GM23338 (cell line): ENCODE measurements around the gene MICALL1.
"Not testable (repeated sequence)": the region's sequence is repeated elsewhere in the genome, so short reads cannot be mapped to it uniquely, and the experiment has no call there.

ENCODE experiments used
- CREB1 ChIP-seq: fragments of 250-450 bp; sonication (Bioruptor Pico); IDR thresholded peaks from 2 replicates; pipeline ENCODE4 v1.5.0; 2020; ENCODE audit warnings: low read depth, mild to moderate bottlenecking, moderate library complexity
- CTCF ChIP-seq, 2 experiments: fragments of 200-600 bp in 1 of 2; sonication (generic) in 1 of 2; conservative IDR thresholded peaks; 2 replicates each; pipeline versions ENCODE4 v1.5.1 to v1.6.1; 2016 to 2017; ENCODE audit warnings: antibody characterized with exemption in 2 of 2, low read depth in 2 of 2, mild to moderate bottlenecking in 2 of 2, moderate library complexity in 1 of 2
- EZH2 ChIP-seq: fragments of 200-600 bp; sonication (generic); IDR thresholded peaks from one replicate; pipeline ENCODE4 v1.8.0; 2017; ENCODE audit warnings: antibody characterized with exemption, mild to moderate bottlenecking, low read depth; ENCODE audit not compliant: unreplicated experiment
- EZH2phosphoT487 ChIP-seq: fragments of 200-600 bp; sonication (generic); IDR thresholded peaks from one replicate; pipeline ENCODE4 v1.8.1; 2018; ENCODE audit warnings: antibody characterized with exemption; ENCODE audit not compliant: unreplicated experiment
- JUNB ChIP-seq: IDR thresholded peaks from one replicate; pipeline ENCODE4 v1.6.1; 2016; ENCODE audit warnings: antibody characterized with exemption; ENCODE audit not compliant: unreplicated experiment
- NANOG ChIP-seq: IDR thresholded peaks from 2 replicates; pipeline ENCODE4 v1.6.1; 2016; ENCODE audit warnings: antibody characterized with exemption, borderline replicate concordance
- POLR2AphosphoS5 ChIP-seq: IDR thresholded peaks from 2 replicates; pipeline ENCODE4 v1.6.1; 2016; ENCODE audit warnings: antibody characterized with exemption, low read depth
- REST ChIP-seq: IDR thresholded peaks from one replicate; pipeline ENCODE4 v1.6.1; 2018; ENCODE audit warnings: antibody characterized with exemption; ENCODE audit not compliant: unreplicated experiment

DNA sequence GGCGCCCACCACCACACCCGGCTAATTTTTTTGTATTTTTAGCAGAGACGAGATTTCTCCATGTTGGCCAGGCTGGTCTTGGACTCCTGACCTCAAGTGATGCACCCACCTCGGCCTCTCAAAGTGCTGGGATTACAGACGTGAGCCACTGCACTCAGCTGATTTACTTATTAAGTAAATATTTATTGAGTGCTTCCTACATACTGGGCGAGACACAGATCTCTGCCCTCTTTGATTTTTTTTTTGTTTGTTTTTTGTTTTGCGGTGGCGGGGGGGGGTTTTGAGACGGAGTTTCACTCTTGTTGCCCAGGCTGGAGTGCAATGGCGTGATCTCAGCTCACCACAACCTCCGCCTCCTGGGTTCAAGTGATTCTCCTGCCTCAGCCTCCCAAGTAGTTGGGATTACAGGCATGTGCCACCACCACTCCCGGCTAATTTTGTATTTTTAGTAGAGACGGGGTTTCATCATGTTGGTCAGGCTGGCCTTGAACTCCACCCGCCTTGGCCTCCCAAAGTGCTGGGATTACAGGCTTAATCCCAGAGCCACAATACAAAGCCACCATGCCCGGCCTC is 49.8 kb downstream of the MICALL1 start:
- not testable (repeated sequence) for TF ChIP-seq CTCF (conservative IDR thresholded peaks at IDR 0.05; ENCODE audit: low read depth in 2 of 2); POLR2AphosphoS5; EZH2; EZH2phosphoT487; REST; JUNB; CREB1 (CRISPR knock-in tag); NANOG
